Astrocyte of the spinal cord (primary cell): ENCODE data around the gene BPIFA1.

ENCODE experiments used
- DNase-seq: peaks from one replicate; pipeline ENCODE4 v3.0.0; 2011; ENCODE audit warnings: low read depth, low spot score
- H3K4me3 ChIP-seq: 2 replicates; pipeline ENCODE4 v1.5.1; 2011; ENCODE audit warnings: low read depth, mild to moderate bottlenecking, low read length, moderate library complexity
- in situ Hi-C: cut with HindIII; loops from 2 replicates; pipeline ENCODE4 v1.10.0; 2017; ENCODE audit warnings: low sequenced_read_pairs
- TF ChIP-seq, protein P1 (sequence below): IDR thresholded peaks from 2 replicates; pipeline ENCODE4 v1.5.1; 2012; ENCODE audit warnings: low read depth, mild to moderate bottlenecking, low read length, inconsistent platforms

Gene BPIFA1

DNA sequence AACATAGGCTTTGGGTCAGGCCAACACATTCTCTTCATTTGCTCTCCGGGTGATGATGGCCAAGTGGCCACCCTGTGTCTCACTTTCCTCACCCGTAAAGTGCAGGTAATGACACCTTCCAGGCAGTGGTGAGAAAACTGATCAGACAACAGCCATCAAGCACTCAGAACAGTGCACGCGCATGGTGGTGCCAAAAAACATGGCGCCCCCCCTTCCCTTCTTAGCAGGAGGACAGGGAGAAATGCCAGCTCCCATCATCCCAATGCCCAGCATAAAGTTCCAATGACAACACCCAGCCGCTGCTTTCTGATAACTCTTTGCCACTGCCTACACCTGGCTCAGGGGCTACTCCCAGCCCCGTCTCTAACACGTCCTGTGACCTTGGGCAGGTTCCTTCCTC, 55.6 kb downstream of the BPIFA1 start:
- in situ Hi-C loops: no loop called here
- TF ChIP-seq, protein P1, sequence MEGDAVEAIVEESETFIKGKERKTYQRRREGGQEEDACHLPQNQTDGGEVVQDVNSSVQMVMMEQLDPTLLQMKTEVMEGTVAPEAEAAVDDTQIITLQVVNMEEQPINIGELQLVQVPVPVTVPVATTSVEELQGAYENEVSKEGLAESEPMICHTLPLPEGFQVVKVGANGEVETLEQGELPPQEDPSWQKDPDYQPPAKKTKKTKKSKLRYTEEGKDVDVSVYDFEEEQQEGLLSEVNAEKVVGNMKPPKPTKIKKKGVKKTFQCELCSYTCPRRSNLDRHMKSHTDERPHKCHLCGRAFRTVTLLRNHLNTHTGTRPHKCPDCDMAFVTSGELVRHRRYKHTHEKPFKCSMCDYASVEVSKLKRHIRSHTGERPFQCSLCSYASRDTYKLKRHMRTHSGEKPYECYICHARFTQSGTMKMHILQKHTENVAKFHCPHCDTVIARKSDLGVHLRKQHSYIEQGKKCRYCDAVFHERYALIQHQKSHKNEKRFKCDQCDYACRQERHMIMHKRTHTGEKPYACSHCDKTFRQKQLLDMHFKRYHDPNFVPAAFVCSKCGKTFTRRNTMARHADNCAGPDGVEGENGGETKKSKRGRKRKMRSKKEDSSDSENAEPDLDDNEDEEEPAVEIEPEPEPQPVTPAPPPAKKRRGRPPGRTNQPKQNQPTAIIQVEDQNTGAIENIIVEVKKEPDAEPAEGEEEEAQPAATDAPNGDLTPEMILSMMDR: no peak
- no peak overlapping the region for H3K4me3 ChIP-seq
- no peak for DNase-seq

DNA sequence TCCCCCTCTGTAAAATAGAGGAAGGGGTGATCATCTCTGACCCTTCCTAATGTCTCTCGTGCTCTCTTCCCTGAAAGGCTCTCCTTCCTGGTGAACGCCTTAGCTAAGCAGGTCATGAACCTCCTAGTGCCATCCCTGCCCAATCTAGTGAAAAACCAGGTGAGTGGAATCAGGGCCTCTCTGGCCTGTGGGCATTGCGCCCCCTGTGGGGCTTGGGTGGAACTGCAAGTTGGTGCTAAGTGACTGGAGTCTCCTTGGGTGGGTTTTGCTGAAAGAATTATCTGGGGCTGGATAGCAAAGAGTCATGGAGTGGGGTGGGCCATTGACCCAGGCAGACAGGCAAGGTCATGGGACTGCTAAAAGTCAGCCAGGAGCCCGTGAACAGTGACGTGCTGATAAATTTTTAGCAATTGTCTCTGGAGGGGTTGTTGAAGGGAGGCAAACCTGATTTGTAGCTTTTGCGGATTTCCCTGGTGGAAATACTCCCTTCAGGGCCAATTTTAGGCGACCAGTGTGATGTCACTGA, 56.1 kb downstream of the BPIFA1 start:
- TF ChIP-seq, protein P1: peak; percentile 93
- in situ Hi-C loops: no loop called here
- no peak overlapping the region for H3K4me3 ChIP-seq
- DNase-seq: no peak
